Heart right ventricle (tissue), 16 donors: ENCODE measurements around the gene JAKMIP1. TPM values are rescaled to one million over a fixed set of nuclear protein-coding genes. Genes with fewer than 3 reads are reported as not detected.

Experiments used
- ATAC-seq, 8 donors: fragments of 200-7000 bp; cut with Tn5 transposase; one replicate each; pipeline ENCODE4 v1.9.1; 2020; ENCODE audit warnings: mild to moderate bottlenecking in 8 of 8, moderate library complexity in 8 of 8, moderate number of reproducible peaks in 1 of 8
- DNase-seq, 2 donors: peaks; one replicate each; pipeline ENCODE4 v3.0.0-alpha.2; 2020
- H3K27ac ChIP-seq, 10 donors: fragments of 200-600 bp; sonication (generic) in 2 of 10; one replicate each; pipeline versions ENCODE4 v1.5.0 to v1.8.0; 2020 to 2022; ENCODE audit warnings: mild to moderate bottlenecking in 3 of 10
- H3K27me3 ChIP-seq, 7 donors: fragments of 200-600 bp; one replicate each; pipeline ENCODE4 v1.8.0; 2021 to 2022; ENCODE audit warnings: mild to moderate bottlenecking in 2 of 7
- H3K36me3 ChIP-seq, 9 donors: fragments of 200-600 bp; sonication (generic) in 1 of 9; one replicate each; pipeline versions ENCODE4 v1.5.0 to v1.8.0; 2020 to 2022; ENCODE audit warnings: mild to moderate bottlenecking in 2 of 9
- H3K4me1 ChIP-seq, 9 donors: fragments of 200-600 bp; sonication (generic) in 1 of 9; one replicate each; pipeline versions ENCODE4 v1.5.0 to v1.8.0; 2020 to 2022; ENCODE audit warnings: mild to moderate bottlenecking in 4 of 9
- H3K4me3 ChIP-seq, 10 donors: fragments of 200-600 bp; sonication (generic) in 2 of 10; one replicate each; pipeline versions ENCODE4 v1.5.0 to v1.8.0; 2020 to 2022; ENCODE audit warnings: mild to moderate bottlenecking in 7 of 10, moderate library complexity in 2 of 10
- H3K9me3 ChIP-seq, 11 donors: fragments of 200-600 bp in 10 of 11; sonication (generic) in 2 of 11; one replicate each; pipeline versions ENCODE4 v1.5.0 to v1.8.0; 2013 to 2022; ENCODE audit warnings: mild to moderate bottlenecking in 2 of 11, control low read depth in 1 of 11, moderate library complexity in 1 of 11
- WGBS, 2 donors: extraction: QIAGEN DNeasy Blood & Tissue Kit; methylation state at CpG; one replicate each; pipeline ENCODE4 v1.1.7; 2013; ENCODE audit warnings: inconsistent platforms in 1 of 2; 5-methylcytosine and 5-hydroxymethylcytosine counted together
- intact Hi-C, 10 donors: fragments of 100-400 bp; cut with DNase I; formaldehyde crosslinking; loops; one replicate each; pipeline versions ENCODE4 v1.11.1 to v1.14.2; 2022
- polyA plus RNA-seq, 2 donors: library from polyadenylated mRNA; stranded (reverse); fragments of 200-250 nt; gene quantifications; one replicate each; pipeline ENCODE4 v1.2.3, GENCODE V29; 2013
- total RNA-seq, 10 donors: library from RNA; stranded (reverse); fragmentation: NEBNext Ultra II Directional in 3 of 10; extraction: Animal tissue kit (Norgen Biotek cat#: 25700) in 3 of 10; gene quantifications; one replicate each; pipeline versions ENCODE4 v1.2.1 to v1.2.4, GENCODE V29; 2021 to 2023
- TF ChIP-seq, protein P1 (sequence below), 9 donors: fragments of 200-600 bp; sonication (generic) in 2 of 9; IDR thresholded peaks; one replicate each; pipeline versions ENCODE4 v1.5.0 to v1.8.0; 2021 to 2022; ENCODE audit warnings: antibody characterized with exemption in 9 of 9, mild to moderate bottlenecking in 5 of 9, moderate library complexity in 1 of 9
- donor health status: Arrhythmogenic right ventricular cardiomyopathy.
- donor health status: ischemic (EF 13 %, LVEDD 7.1; RV severe dilation, severe dysfunction).
- donor health status: healthy with polysubstance abuse.
- donor health status: DM: no; HTN: yes; CAD: no.
- donor health status: DM: no; HTN: no; CAD: no.
- donor health status: ischemic (EF 25% LVEDD 6.9; RV normal size, moderate dysfunction).
- donor health status: ischemic (EF 25% LVEDD 5.7; RV mildly dilated, moderate dysfunction).
- donor health status: healthy.
- donor health status: DM: yes; HTN: yes; CAD: no.
- donor health status: Ischemic cardiomyopathy.
- donor health status: ischemic (EF 35%, LVEDD 5.7; RV mildly dilated, moderate dysfunction).
- donor health status: nonischemic (EF 11% LVEDD 7.7; RV severe dilation, severe dysfunction).
- donor health status: DM: yes; HTN: yes; CAD: no.
- donor health status: PGD.
- donor health status: ischemic (EF 29% LVEDD 5.4; RV normal size, mild dysfunction).
- donor health status: nonischemic (EF 23%, LVEDD 6.1; RV moderate dilation, normal function).

The JAKMIP1 gene
- total and polyA plus RNA-seq, 12 donors, result 0.04 to 0.76 (median 0.14) TPM; not detected in 8

DNA sequence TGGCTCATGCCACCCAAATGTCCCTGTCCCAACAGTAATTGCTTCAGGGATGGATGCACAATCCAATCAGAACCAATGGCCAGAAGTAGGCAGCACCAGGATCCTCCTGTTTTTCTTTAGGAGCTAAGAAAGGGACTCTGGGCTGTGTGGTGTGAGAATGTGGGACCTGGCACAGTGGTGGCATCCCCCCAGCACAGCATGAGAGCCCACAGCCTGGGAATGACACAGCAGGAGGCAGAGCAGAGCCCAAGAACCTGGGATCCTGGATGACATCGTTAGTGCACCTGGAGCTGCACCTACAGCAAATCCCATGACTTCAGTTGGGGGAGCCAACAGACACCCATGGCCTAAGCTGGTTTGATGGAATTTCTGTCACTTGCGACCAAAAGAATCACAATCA, 111.4 kb downstream of the JAKMIP1 start:
- TF ChIP-seq, protein P1, sequence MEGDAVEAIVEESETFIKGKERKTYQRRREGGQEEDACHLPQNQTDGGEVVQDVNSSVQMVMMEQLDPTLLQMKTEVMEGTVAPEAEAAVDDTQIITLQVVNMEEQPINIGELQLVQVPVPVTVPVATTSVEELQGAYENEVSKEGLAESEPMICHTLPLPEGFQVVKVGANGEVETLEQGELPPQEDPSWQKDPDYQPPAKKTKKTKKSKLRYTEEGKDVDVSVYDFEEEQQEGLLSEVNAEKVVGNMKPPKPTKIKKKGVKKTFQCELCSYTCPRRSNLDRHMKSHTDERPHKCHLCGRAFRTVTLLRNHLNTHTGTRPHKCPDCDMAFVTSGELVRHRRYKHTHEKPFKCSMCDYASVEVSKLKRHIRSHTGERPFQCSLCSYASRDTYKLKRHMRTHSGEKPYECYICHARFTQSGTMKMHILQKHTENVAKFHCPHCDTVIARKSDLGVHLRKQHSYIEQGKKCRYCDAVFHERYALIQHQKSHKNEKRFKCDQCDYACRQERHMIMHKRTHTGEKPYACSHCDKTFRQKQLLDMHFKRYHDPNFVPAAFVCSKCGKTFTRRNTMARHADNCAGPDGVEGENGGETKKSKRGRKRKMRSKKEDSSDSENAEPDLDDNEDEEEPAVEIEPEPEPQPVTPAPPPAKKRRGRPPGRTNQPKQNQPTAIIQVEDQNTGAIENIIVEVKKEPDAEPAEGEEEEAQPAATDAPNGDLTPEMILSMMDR (IDR thresholded peaks at IDR 0.05), result no peak
- DNase-seq (no peak), ATAC-seq (no peak)
- Histone ChIP-seq H3K27me3 (peaks cover 0 to 59% (median 31%) of the 10 kb centered on the region in 7 donors), H3K4me3 (no peak overlapping the region), H3K9me3 (peaks cover 0 to 4% (median 0%) of the 10 kb centered on the region in 11 donors), H3K27ac (no peak overlapping the region), H3K36me3 (no peaks in the 10 kb centered on the region), H3K4me1 (no peaks in the 10 kb centered on the region)
- 74 to 91% methylated on average over 2 of the region's 2 CpGs for WGBS, 2 donors
- intact Hi-C loops, result loop anchor here in 5 of 10 donors (5.0 kb wide), 1 partner anchor 92 kb away; no protein-coding TSS in a partner anchor

DNA sequence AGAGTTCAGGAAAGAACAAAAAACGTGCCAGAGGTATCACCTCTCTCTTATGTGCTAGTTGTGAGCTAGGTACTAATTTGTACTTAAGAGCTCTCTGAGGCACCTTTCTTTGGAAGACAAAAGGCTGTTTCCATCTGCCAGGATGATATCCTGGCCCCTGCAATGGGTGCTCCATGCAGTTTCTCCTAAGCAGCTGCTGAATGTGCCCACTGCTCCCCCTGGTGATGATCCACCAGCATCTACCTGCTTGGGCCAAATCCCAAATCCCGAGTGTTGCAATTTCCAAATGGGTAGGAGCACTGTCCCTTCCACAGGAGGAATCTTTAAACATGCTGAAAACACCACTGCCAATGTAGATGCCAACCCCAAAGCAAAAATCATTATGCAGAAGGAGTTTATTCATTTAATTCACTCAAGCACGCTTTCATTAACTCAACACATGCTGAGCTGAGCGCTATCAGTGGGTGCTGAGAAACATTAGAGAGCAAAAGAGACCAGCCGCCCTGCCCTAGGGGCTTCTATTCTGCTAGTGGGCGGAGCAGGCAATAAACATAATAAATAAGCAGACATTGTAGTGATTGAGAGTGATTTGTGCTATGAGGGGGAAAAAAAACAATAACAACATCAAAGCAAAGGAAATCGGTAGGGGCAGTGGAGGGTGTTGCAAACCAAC, 112.5 kb downstream of the JAKMIP1 start:
- TF ChIP-seq, protein P1 (IDR thresholded peaks at IDR 0.05), result peak in 7 of 9 donors; percentile 35 to 56 (median 50)
- ATAC-seq (peak in 1 of 8 donors; percentile 50), DNase-seq (peak in 1 of 2 donors; percentile 11)
- H3K27me3 ChIP-seq, result peaks cover 0 to 50% (median 24%) of the 10 kb centered on the region in 7 donors
- intact Hi-C loops, result loop anchor here in 7 of 10 donors (2.0 to 5.0 kb wide), 2 partner anchors 89 to 91 kb away; no protein-coding TSS in a partner anchor
- H3K27ac ChIP-seq, result no peak overlapping the region
- WGBS, 2 donors, result 42 to 46% methylated on average over 7 of the region's 7 CpGs
- no peaks in the 10 kb centered on the region for H3K4me1 ChIP-seq
- no peak overlapping the region for H3K4me3 ChIP-seq
- H3K36me3 ChIP-seq, result no peaks in the 10 kb centered on the region
- H3K9me3 ChIP-seq, result peaks cover 0 to 4% (median 0%) of the 10 kb centered on the region in 11 donors

DNA sequence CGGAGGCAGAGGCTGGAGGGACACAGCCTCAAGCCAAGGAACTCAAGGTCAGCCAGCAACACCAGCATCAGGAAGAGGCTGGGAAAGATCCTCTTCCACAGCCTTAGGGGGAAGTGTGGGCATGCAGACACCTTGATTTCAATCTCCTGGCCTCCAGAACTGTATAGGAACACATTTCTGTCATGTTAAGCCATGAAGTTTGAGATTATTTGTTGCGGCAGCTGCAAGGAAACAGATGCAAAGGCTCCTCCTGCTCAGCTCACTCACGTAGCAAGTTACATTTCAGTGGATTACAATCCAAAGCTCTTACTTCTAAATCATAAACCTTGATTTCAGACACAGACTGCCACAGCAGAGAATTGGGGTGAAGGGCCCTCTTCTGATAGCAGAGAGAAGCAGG, 113.5 kb downstream of the JAKMIP1 start:
- 81 to 87% methylated on average over 3 of the region's 3 CpGs for WGBS, 2 donors
- DNase-seq, result no peak
- no peak for ATAC-seq
- no peak overlapping the region for H3K4me3 ChIP-seq
- no peak overlapping the region for H3K27ac ChIP-seq
- H3K9me3 ChIP-seq, result peaks cover 0 to 4% (median 0%) of the 10 kb centered on the region in 11 donors
- intact Hi-C loops, result loop anchor here in 7 of 10 donors (2.0 to 5.0 kb wide), 2 partner anchors 88 to 90 kb away; no protein-coding TSS in a partner anchor
- no peaks in the 10 kb centered on the region for H3K4me1 ChIP-seq
- no peaks in the 10 kb centered on the region for H3K36me3 ChIP-seq
- TF ChIP-seq, protein P1 (IDR thresholded peaks at IDR 0.05), result no peak
- peaks cover 0 to 47% (median 21%) of the 10 kb centered on the region in 7 donors for H3K27me3 ChIP-seq

DNA sequence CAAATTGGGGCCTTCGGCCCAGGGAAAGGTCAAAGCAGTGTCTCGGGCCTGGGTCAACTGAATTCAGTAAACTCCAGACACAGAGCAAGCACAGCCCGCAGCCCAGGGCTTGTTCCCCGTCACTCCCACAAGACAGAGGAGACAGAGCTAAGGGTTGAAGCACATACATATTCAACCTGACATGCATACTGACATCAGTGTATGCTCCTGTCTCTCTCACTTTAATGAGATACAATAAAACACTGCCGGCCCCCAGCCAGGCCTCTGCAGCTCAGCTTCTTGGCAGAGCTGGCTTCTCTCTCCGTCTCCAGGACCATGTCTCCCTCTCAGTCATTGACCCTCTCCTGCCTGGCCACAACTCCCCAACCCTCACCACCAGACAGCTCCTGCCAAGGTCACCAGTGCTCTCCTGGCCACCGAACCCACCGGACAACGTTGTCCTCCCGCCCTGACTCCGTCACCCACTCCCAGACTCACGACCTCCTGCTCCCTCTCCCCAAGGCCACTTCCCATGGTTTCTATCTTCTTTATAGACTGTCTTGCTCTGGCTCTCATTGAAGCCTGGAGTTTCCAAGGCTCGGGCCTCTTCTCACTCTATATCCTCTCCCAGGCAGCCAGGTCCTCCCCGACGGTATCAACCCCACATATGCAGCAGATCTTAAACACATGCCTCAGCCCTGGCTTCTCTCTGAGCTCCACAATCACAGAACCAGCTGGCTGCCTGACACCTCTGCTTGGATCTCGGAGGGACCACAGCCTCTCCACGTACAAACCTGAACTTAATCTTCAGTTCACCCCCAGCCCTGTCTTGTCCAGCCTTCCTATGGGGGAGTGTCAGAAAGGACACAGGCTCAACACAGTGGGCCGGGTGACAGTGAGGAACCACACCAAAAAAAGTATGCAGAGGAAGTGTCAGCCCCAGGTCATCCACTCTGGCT, 114.4 kb downstream of the JAKMIP1 start:
- intact Hi-C loops, result loop anchor here in 7 of 10 donors (2.0 to 5.0 kb wide), 2 partner anchors 87 to 89 kb away; no protein-coding TSS in a partner anchor
- DNase-seq, result no peak
- no peak for ATAC-seq
- TF ChIP-seq, protein P1 (IDR thresholded peaks at IDR 0.05), result no peak
- 72 to 74% methylated on average over 18 of the region's 18 CpGs for WGBS, 2 donors
- Histone ChIP-seq H3K4me3 (no peak overlapping the region), H3K9me3 (peaks cover 0 to 4% (median 0%) of the 10 kb centered on the region in 11 donors), H3K27ac (no peak overlapping the region), H3K36me3 (no peaks in the 10 kb centered on the region), H3K27me3 (peaks cover 0 to 50% (median 25%) of the 10 kb centered on the region in 7 donors), H3K4me1 (no peaks in the 10 kb centered on the region)
